Activated CD4-positive, alpha-beta T cell treated with anti-CD3 and anti-CD28 coated beads, Interleukin-2, Interleukin-6, amounts not matched to agents 100 ng/mL and 50 ng/mL, durations not matched to agents 16 hours and 8 hours (primary cell): ENCODE data around the gene LAMC2.

Experiments
- DNase-seq: peaks from one replicate; pipeline ENCODE4 v3.0.0-alpha.2; 2020

Gene LAMC2

GRCh38 chr1:183291216-183291762 lies 105.2 kb downstream of the LAMC2 start:
- no peak for DNase-seq

- DNase-seq: no peak
Observed at GRCh38 chr1:183291802-183292514, 105.9 kb downstream of the LAMC2 start.

- no peak for DNase-seq
Observed at GRCh38 chr1:183293241-183293640, 107.2 kb downstream of the LAMC2 start.

GRCh38 chr1:183293876-183294275 lies 107.8 kb downstream of the LAMC2 start:
- no peak for DNase-seq
